Measurements from ENCODE around the gene LRRC7.
"Not testable (repeated sequence)": the region's sequence is repeated elsewhere in the genome, so short reads cannot be mapped to it uniquely, and the experiment has no call there.

Gene LRRC7

DNA sequence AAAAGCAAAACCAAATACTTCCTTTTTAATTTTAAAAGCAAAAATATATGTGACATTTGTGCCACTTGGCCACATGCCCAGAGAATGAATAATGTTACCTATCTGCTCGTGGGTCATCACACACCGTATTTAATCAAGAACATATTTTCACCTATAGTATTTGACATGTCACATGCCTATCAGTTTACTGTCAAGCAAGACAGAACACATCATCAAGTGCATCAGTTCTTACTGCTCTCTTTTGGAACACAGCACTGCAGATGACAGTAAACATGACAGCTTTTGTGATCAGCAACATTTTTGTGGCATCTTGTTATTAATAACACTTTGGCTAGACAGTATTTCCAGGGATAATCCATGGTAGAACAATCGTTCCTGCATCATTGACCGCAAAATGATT is 134.4 kb downstream of the LRRC7 start:
- no peak for DNase-seq

DNA sequence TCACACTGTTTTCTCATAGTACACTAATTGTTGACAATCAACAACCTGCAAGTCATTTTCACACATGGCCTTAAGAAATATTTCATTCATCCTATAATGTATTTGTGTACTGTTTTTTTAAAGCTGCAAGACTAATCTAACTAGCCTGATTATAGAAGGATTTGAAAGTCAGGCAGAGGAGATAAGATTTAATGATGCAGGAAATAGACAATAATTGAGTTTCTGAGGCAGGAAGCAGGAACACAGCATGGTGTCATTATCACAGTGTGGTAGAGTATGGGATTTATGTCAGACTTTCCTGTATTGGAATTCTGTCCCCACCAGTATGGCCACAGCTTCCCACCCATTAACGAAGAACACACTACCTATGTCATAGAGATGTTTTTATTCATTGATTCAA is 138.8 kb downstream of the LRRC7 start:
- no peak for DNase-seq

DNA sequence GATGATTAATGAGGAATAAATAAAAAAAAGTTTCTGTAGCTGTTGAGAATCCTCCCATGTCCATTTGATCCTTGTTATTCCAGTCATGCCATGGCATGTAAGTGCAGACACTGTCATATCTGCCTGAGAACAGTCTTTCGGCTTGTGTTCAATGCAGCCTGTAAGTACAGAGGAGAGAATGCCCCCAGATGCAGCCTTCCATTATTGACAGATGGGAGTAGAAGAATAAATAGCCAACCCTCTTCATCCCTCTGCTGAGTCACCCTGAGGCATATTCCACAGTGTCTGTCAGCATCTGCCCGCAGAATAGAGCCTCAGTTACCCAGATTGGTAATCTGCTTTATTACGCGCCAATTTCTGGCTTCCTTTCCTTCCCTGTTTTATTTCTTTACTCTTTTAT is 139.4 kb downstream of the LRRC7 start:
- no peak for DNase-seq

DNA sequence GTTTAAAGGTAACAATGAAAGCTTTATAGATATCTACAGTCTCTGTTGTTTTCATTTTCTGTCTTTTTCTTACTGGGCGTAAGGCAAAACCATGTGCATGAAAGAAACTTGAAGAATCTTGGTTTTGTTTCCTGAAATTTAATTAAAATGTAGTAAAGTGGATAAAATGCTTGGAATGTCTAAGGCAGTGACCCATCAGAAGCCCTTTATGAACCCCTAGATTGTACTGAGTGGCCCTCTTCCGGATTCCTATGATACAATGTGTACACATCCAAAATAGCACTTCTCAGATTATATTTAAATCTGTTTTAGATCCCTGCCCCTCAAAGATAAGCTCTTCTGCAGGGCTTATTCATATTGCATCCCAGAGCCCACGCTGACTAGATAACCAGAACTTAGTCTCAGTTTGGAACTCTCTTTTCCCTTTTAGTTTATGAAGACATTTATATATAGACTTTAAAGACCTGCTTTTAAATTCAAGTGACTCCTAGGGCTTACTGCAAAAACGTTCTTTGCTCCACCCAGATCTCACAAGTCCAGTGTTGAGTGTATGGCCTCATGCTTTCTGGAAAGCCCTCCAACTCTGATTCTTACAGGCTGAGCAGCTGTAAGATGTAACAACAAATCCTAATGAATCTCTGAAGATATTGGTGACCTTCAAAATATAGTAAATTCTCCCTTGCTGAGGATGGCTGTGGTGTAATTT is 142.9 kb downstream of the LRRC7 start:
- no peak for DNase-seq

DNA sequence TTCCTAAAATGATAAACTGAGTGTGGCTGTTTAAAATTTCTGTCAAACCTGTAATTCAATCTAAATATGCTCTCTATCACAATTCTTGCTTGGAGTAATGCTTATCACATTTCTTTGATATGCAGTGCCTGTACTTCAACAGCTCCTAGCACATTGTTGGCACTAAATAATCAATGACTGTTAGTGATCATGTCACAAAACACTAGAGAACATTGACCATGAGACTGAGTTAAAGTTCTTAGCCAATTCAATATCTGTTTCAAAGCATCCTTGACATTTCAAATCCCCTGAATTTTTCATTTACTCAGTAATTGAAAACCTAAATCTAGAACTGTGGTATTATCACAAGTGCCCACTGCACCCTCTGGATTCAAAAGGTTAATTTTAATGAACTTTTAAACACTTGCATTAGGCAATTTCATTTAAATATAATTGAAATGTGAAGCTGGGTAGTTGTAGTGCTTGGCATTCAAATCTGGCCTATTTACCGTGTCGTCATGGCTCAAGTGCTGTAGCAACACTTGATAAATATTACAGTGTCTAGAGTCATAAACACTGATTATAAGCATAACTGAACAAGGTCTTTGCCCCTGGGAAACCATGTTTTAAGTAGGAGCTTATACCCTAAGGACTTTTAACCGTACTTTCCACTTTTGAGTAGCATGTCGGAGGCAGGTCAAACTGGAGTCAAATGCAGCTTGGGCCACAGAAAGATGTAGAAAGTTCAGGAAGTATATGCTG is 143.6 kb downstream of the LRRC7 start:
- DNase-seq: no peak

GRCh38 chr1:69717834-69718233 is 150.1 kb downstream of the LRRC7 start:
- not testable (repeated sequence) for DNase-seq

DNA sequence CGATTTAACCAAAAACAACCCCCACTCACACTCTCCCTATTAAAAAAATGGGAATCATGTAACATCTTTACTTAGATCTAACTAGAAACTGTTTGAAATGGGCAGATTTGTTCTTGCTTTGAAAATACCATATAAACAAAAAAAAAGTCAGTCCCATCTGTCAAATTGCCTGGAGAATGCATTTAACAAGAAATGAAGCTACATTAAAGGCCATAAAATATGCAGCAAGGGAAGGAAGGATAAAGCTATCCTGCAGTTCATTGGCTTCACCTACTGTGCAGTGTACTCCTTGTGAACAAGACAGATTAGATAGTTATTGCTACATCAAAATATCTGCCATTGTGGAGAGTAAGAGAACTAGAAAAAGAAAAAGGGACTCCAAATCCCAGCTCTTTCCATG is 160.5 kb downstream of the LRRC7 start:
- no peak for DNase-seq

GRCh38 chr1:69733061-69733460 is 165.3 kb downstream of the LRRC7 start:
- DNase-seq: no peak

GRCh38 chr1:69737527-69738185 is 169.9 kb downstream of the LRRC7 start:
- DNase-seq: peak; percentile 48

DNA sequence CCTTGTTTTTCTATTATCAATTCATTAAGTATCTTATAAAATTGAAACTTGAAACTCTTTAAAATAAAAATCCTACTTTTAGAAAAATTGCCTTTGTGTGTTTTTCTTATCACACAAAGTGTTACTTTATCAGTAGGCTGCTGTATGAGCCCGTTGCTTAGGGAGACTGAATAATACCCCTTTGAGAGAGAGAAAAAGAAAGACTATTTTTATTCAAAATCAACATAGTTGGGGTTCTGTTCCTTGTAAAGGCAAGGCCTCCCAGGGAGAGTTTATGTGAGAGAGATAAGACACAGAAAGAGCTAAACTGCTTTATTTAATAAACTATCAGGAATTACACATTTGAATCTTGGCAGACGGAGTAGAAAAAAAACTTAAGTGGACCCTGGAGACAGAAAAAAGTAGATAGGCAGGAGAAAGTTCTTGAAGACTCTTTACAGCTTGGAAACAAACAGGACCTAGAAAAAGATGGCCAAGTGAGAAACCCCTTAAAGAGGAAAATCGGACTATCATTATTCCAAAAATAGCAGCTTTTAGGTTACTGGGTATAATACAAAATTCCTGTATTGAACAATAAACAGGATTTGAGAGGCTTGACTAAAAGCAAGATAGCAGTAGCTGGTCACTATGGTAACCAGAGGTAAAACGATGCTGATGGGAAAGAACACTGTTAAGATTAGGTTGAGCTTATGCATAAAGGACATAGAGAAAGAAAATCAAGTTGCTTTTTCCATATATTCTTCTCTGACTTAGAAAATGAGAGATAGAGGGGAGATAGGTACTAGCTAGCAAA is 170.9 kb downstream of the LRRC7 start:
- DNase-seq: no peak

DNA sequence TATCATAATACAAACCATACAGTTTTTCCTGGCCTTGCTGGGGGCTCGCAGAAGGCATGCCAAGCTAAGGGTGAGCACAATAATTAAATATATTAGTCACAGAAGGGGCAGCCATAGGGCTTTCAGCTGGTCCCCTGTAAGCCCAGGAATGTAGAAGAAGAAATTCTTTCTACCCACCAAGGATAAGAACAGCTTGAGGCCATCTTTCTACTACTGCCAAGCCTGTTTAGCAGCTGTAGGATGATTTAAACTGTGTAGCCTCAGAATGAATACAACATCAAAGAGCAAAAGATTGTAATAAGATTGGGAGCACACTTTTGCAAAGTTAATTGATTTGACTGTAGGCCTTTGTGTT is 171.5 kb downstream of the LRRC7 start:
- no peak for DNase-seq

DNA sequence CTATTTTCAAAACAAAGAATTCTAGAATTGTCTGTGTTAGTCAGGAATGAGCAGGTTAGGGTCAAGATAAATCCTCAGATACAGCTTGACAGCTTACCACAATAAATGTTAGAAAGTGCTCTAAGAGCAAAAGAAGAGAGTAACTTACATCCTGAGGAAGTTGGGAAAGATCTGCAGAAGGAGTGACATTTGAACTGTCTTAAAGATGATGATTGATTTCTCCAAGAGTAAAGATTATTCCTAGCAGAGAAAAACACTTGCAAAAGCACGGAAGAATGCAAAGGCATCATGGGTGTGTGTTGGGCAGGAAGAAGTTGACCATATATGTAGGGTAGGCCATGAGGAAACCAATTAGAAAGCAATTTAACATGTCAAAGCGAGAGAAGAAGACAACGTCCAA is 175.4 kb downstream of the LRRC7 start:
- DNase-seq: no peak

GRCh38 chr1:69744381-69744780 is 176.7 kb downstream of the LRRC7 start:
- DNase-seq: no peak

DNA sequence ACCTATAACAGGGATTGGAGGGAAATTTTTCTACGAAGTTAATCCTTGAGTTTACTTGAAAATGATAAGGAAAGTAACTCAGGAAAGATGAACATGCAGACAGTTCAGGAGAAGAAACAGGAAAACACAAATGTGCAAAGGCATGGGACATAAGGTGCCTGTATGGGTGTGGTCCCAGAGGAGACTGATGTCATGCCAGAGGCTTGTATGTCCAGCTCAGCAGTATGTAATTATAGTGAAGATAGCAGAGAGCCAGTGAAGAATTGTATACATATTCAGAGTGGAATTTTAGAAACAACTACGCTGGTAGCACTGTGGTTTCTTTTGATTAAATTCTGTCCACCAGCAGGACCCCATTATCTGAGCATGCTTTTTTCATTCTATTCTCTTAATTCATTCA is 179.5 kb downstream of the LRRC7 start:
- no peak for DNase-seq

DNA sequence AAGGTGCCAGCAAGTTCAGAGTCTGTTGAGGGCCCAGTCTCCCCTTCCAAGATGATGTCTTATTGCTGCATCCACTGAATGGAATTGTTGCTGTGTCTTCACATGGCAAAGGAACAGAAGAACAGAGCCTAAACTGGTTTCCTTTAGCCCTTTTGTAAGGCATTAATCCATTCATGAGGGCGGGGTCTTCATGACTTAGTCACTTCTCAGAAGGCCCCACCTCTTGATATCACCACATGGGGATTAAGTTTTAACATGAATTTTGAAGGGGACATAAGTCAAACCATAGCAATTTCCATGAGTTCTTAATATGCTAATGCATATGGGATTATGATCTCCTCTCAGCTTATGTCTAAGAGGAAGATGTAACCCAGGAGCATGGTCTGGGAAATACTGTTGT is 182.9 kb downstream of the LRRC7 start:
- DNase-seq: no peak

DNA sequence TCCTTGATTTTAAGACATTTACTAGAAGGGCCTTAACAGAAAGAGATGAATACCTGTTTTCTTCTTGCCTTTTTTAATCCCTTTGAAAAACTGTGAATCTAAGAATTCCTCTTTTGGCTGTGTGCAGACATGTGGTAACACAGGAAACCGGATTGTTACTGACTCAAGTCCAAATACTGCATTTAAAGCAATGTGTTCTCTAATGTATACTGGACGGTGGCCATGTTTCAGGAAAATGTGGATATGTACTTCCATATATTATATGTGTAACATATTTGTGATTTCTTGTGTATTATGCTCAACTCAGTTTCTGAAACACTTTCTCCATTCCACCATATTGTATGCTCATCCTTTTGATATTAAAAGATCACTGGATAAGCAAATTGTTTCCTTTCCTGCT is 185.1 kb downstream of the LRRC7 start:
- DNase-seq: no peak

DNA sequence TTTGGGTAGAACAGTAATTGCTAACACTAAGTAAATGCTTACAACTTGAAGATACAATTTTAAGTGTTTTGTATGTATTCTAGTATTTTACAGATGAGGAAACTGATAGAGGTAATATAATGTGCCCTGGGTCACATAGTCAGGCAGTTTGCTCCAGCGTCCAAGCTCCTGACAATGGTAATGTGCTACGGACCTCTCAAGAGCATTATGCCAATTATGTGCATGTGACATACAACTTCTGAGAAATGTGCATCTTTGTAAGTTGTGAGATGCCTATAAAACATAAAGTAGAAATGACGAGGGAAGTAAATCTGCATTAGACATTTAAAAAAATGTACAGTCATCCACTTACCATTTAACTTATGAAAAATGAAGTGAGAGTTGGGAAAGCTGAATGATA is 186.8 kb downstream of the LRRC7 start:
- DNase-seq: no peak

DNA sequence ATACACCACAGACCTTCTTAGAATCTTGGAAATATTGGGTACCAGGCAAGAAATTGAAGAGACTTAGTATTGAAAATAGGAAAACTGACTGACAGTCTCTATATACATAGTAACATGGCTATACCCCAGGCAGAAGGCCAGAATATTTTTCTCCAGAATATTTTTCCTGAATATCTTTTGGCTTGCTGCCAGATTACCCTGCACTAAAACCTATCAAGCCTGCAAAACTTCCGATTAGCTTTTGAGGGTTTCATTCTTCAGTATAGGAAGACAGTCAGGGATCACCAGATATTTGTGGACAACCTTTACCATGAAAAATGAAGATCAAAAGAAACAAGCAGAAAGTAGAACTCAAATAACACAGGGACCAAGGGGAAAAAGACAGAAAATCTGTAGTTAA is 187.9 kb downstream of the LRRC7 start:
- DNase-seq: no peak

- no peak for DNase-seq
These were observed 198.2 kb downstream of the LRRC7 start for GRCh38 chr1:69765951-69766350.

DNA sequence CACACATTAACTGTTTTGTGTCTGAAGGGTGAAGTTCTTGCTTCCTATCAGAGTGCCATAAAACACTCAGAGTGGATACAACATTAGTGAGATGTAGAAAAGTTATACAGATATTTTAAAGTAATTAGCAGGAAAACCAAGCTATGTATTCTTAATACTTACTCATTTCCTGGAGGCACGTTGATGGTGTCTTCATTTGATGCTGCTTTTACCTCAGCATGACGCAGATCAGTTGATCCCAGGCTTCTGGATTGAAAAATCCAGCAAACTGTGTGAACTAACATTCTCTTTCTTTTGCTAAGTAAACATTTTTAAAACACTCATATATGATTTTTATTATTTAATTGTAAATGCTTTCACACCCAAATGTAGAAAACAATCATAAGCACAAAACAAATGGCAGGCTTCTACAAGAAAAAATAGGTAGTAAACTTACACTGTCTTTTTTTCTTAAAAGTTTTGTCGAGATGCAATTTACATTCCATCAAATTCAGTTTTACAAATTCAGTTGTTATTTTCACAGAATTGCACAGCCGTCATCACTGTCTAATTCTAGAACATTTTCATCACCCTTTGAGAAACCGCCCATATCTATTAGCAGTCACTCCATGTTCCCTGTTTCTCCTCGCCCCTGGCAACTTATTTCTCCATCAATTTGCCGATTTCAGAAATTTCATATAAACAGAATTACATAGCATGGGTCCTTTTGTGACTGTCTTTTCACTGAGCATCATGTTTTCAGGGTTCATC is 198.9 kb downstream of the LRRC7 start:
- DNase-seq: no peak

GRCh38 chr1:69776555-69776954 is 208.8 kb downstream of the LRRC7 start:
- DNase-seq: no peak

DNA sequence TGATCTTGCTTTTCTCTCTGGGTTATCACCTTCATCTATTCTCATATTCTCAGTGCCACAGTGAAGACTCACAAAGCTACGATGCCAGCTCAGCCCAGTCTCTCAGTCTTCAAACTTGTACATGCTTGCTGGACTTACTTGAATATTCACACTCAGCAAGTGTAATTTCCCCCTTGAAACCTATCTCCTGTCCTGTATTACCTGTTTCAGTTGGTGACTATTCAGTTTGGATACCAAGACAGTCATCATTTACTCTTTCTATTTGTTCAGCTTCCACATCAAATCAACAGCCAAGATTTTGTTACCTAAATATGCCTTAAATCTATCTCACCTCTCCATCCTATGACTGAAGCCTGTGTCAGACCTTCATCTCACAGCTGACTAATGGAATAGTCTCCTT is 209.7 kb downstream of the LRRC7 start:
- no peak for DNase-seq

GRCh38 chr1:69777971-69778370 is 210.2 kb downstream of the LRRC7 start:
- DNase-seq: no peak
